ENCODE data around the gene CDON. TPM values are rescaled to one million over a fixed set of nuclear protein-coding genes. Genes with fewer than 3 reads are reported as not detected.

The CDON gene
- total RNA-seq, 1 donor from 2014 or later, result 157 TPM

DNA sequence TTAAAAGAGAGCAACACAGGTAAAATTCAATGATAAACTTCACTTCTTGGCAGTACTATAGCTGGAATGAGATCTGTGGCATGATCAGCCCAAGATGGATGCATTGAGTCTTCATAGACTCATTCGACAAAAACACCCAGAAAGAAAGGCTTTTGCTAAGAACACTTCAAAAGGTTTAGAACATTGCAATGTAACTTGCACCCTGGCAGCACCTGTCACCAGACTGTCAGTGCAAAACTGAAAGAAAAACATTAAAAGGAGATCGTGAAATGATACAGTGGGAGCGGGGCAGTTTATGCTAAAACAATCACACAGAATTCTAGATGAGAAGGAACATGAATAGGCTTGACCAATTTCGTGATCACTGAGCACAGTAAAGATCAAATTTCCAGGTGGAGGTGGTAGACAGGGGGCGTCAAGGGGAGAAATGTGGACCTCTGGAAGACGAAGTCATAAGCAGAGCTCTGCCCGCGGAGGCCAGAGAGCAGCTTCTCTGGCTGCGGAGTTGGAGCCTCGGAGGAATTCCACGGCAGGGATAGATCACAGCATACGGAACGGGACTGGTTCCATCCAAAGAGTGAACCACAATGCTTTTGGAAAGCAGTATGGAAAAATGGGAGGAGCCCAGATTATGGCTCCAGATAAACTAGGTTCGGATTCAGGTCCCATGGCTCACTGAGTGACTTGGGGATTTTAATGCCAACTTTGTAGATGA is 104.9 kb downstream of the CDON start:
- DNase-seq (ENCODE audit: extremely low spot score, unreplicated experiment), result no peak
- Mint-ChIP-seq H3K9me3 (peaks cover 3% of the 10 kb centered on the region), H3K27ac (no peak overlapping the region), H3K27me3 (no peaks in the 10 kb centered on the region), H3K4me3 (no peak overlapping the region), H3K36me3 (peaks cover 29% of the 10 kb centered on the region), H3K4me1 (ENCODE audit: unreplicated experiment) (no peaks in the 10 kb centered on the region)
- TF ChIP-seq, protein P1, sequence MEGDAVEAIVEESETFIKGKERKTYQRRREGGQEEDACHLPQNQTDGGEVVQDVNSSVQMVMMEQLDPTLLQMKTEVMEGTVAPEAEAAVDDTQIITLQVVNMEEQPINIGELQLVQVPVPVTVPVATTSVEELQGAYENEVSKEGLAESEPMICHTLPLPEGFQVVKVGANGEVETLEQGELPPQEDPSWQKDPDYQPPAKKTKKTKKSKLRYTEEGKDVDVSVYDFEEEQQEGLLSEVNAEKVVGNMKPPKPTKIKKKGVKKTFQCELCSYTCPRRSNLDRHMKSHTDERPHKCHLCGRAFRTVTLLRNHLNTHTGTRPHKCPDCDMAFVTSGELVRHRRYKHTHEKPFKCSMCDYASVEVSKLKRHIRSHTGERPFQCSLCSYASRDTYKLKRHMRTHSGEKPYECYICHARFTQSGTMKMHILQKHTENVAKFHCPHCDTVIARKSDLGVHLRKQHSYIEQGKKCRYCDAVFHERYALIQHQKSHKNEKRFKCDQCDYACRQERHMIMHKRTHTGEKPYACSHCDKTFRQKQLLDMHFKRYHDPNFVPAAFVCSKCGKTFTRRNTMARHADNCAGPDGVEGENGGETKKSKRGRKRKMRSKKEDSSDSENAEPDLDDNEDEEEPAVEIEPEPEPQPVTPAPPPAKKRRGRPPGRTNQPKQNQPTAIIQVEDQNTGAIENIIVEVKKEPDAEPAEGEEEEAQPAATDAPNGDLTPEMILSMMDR (conservative IDR thresholded peaks at IDR 0.05), result no peak

DNA sequence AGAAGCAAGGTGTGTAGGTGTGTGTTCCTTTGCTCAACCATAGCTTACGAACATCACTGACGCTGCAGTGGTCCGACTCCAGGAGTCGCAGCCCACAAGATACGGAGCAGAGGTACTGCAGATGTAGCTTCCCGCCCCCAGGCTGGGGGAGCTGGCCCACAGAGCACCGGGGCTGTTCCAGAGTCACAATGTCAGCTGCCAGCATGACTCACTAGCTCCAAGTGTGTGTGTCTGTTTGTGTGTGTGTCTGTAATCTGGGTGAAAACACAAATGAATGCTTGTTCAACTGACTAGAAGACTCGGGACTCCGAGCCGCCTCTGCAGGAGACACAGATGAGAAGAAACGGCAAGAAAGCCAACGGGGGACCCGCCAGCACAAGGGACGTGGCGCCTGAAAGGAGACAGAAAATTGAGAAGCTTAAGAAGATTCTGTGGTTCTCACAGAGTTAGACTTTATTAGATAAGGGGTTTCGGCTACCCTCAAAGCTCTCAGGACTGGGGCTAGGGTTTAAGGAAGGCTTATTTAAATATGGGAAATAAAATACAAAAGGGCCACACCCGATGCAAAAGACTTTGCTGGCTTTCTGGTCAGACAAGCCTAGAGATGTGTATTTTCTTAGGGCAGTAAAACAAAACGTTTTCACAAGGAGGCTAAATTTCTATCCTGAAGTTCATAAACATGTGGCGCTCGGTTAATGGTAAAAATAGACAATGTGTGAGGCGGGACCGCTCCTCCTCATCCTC is 106.1 kb downstream of the CDON start:
- TF ChIP-seq, protein P1 (conservative IDR thresholded peaks at IDR 0.05), result no peak
- no peak overlapping the region for H3K4me3 Mint-ChIP-seq
- H3K27ac Mint-ChIP-seq, result no peak overlapping the region
- H3K36me3 Mint-ChIP-seq, result peaks cover 17% of the 10 kb centered on the region
- no peaks in the 10 kb centered on the region for H3K9me3 Mint-ChIP-seq
- no peak for DNase-seq (ENCODE audit: extremely low spot score, unreplicated experiment)
- peaks cover 8% of the 10 kb centered on the region for H3K4me1 Mint-ChIP-seq (ENCODE audit: unreplicated experiment)
- H3K27me3 Mint-ChIP-seq, result no peaks in the 10 kb centered on the region

DNA sequence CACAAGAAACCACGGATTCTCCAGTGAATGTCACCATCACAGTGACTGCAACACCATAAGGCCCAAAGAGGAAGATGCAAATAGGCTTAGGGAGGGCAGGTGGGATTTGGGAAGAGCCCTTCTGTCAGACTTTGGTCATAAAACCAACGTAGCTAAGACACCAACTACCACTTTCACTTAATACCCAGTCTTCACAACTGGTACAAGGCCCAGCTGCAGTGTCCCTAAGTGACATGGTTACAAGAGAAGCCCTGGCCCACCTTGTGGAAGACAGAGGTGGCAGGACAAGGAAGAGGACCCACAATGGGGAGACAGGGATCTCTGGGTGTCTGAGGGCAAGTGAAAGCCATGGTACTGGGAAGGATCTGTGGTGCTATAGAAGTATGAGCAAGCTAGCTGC is 106.8 kb downstream of the CDON start:
- Mint-ChIP-seq H3K9me3 (no peaks in the 10 kb centered on the region), H3K4me3 (no peak overlapping the region), H3K27ac (no peak overlapping the region), H3K36me3 (peaks cover 17% of the 10 kb centered on the region), H3K27me3 (no peaks in the 10 kb centered on the region), H3K4me1 (ENCODE audit: unreplicated experiment) (peaks cover 13% of the 10 kb centered on the region)
- TF ChIP-seq, protein P1 (conservative IDR thresholded peaks at IDR 0.05), result no peak
- no peak for DNase-seq (ENCODE audit: extremely low spot score, unreplicated experiment)

DNA sequence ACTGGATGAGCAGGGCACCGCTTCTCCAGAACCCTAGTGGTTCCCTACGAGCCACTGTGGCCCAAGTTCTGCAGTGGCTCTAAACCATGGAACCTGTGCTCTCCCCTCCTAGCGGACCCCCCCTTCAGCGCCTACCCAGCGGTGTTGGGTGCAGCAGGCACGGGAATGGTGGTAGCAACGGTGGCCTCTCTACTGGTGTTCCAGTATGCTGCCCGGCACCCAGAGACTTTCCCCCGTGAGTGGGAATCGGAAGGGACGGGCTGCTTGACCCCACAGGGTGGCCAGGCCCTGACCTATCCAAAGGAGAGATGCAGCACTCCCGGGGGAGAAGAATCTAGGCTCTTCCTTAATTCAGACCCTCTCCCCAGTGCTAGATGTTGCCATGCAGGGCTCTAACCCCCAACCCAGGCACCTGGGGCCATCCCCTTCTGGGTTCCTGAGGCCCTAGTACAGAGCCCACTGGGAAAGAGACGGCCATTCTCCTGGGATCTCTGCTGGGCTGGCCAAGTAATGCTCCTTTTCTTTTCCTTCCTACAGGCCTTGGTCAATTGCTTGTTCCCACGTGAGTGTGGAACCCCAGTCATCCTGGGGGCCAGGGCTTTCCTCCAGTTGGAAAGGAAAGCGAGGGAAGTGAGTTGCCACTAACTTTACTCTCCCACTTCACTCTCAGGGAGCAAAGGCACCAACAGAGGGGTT is 107.6 kb downstream of the CDON start:
- DNase-seq (ENCODE audit: extremely low spot score, unreplicated experiment), result no peak
- TF ChIP-seq, protein P1 (conservative IDR thresholded peaks at IDR 0.05), result no peak
- peaks cover 11% of the 10 kb centered on the region for H3K36me3 Mint-ChIP-seq
- peaks cover 13% of the 10 kb centered on the region for H3K4me1 Mint-ChIP-seq (ENCODE audit: unreplicated experiment)
- no peak overlapping the region for H3K27ac Mint-ChIP-seq
- no peaks in the 10 kb centered on the region for H3K27me3 Mint-ChIP-seq
- no peaks in the 10 kb centered on the region for H3K9me3 Mint-ChIP-seq
- no peak overlapping the region for H3K4me3 Mint-ChIP-seq

DNA sequence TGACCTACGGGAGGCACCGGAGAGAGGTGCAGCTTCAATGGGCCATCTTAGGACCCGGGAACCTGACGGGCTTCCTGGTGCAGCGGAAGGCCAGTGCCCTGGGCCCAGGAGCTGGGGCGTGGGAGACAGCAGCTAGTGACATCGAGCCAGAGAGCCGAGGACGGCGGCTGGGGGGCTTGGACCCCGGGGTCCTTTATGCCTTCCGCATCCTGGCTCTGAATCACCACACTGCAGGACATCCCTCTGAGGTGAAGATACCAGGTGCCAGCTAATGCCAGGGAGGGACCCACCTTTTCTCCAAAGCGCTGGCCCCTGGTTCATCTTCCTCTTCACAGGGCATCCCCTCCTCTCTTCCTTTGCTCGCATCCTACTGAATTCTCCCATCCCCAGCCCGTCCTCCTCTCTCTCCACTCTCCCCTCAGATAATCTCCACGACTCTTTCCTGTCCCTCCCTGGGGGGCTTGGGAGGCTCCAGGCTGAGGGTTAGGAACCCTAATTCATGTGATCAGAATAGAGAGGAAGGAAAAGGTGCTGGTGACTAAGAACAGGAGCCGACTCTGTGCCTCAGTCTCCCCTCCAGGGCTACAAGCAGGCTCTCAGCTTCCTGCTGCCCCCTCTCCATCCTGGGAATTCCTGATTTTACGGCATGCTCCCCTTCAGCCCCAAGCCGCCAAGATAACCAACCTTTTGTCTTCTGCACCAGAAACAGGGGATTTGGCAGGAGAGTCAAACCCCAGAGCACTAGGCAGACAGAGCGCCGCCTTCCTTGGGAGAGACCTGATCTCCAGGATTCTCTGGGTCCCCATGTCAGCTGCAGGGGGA is 108.3 kb downstream of the CDON start:
- no peaks in the 10 kb centered on the region for H3K27me3 Mint-ChIP-seq
- TF ChIP-seq, protein P1 (conservative IDR thresholded peaks at IDR 0.05), result no peak
- no peaks in the 10 kb centered on the region for H3K9me3 Mint-ChIP-seq
- peaks cover 13% of the 10 kb centered on the region for H3K4me1 Mint-ChIP-seq (ENCODE audit: unreplicated experiment)
- H3K36me3 Mint-ChIP-seq, result peaks cover 11% of the 10 kb centered on the region
- H3K27ac Mint-ChIP-seq, result no peak overlapping the region
- DNase-seq (ENCODE audit: extremely low spot score, unreplicated experiment), result no peak
- H3K4me3 Mint-ChIP-seq, result no peak overlapping the region
